BE2C (cell line): Measurements from ENCODE around the gene SCRT2.

Experiments used
- DNase-seq: peaks from one replicate; pipeline ENCODE4 v3.0.0-alpha.2; 2020
- H3K27me3 ChIP-seq: fragments of 250-450 bp; sonication (Bioruptor Pico); 2 replicates; pipeline ENCODE4 v1.5.1; 2020; ENCODE audit warnings: mild to moderate bottlenecking
- H3K36me3 ChIP-seq: fragments of 250-450 bp; sonication (Bioruptor Pico); 2 replicates; pipeline ENCODE4 v1.5.1; 2020; ENCODE audit warnings: mild to moderate bottlenecking
- H3K4me1 ChIP-seq: fragments of 250-450 bp; sonication (Bioruptor Pico); 2 replicates; pipeline ENCODE4 v1.5.1; 2020
- H3K4me3 ChIP-seq: 2 replicates; pipeline ENCODE4 v1.5.1; 2011; ENCODE audit warnings: low read depth, low read length
- H3K9me3 ChIP-seq: fragments of 250-450 bp; sonication (Bioruptor Pico); 2 replicates; pipeline ENCODE4 v1.5.1; 2020
- CTCF ChIP-seq: IDR thresholded peaks from 2 replicates; pipeline ENCODE4 v1.5.1; 2012; ENCODE audit warnings: mild to moderate bottlenecking, low read depth, low read length

Gene SCRT2

GRCh38 chr20:665276-665675, 10.3 kb downstream of the SCRT2 start:
- no peak for DNase-seq
- no peak overlapping the region for H3K4me3 ChIP-seq
- no peaks in the 10 kb centered on the region for H3K27me3 ChIP-seq
- no peaks in the 10 kb centered on the region for H3K9me3 ChIP-seq
- no peak for TF ChIP-seq CTCF
- no peaks in the 10 kb centered on the region for H3K36me3 ChIP-seq
- no peaks in the 10 kb centered on the region for H3K4me1 ChIP-seq

DNA sequence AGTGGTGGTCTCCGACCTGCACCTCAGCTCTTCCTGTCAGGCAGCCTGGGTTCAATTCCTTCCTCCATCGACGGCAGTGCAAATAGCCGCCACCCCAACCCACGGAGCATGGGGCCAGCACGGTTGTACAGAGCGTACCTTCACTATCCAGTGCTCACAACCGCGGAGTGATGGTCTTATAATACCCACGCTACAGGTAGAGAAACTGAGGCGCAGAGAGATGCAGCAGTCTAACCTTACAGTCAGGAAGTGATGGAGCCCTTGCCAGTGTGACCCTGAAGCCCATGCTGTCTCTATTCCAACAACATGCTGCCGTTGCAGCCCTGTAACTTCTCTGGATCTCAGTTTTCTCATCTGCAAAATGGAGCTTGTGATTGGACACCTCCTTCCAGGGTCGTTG, 11.0 kb downstream of the SCRT2 start:
- Histone ChIP-seq H3K36me3 (no peaks in the 10 kb centered on the region), H3K4me3 (no peak overlapping the region), H3K27me3 (no peaks in the 10 kb centered on the region), H3K4me1 (no peaks in the 10 kb centered on the region), H3K9me3 (no peaks in the 10 kb centered on the region)
- no peak for TF ChIP-seq CTCF
- no peak for DNase-seq

- H3K36me3 ChIP-seq, result no peaks in the 10 kb centered on the region
- no peak for DNase-seq
- no peaks in the 10 kb centered on the region for H3K27me3 ChIP-seq
- no peak for TF ChIP-seq CTCF
- H3K9me3 ChIP-seq, result no peaks in the 10 kb centered on the region
- H3K4me1 ChIP-seq, result no peaks in the 10 kb centered on the region
- no peak overlapping the region for H3K4me3 ChIP-seq
Observed at GRCh38 chr20:664151-664550, 11.5 kb downstream of the SCRT2 start.

DNA sequence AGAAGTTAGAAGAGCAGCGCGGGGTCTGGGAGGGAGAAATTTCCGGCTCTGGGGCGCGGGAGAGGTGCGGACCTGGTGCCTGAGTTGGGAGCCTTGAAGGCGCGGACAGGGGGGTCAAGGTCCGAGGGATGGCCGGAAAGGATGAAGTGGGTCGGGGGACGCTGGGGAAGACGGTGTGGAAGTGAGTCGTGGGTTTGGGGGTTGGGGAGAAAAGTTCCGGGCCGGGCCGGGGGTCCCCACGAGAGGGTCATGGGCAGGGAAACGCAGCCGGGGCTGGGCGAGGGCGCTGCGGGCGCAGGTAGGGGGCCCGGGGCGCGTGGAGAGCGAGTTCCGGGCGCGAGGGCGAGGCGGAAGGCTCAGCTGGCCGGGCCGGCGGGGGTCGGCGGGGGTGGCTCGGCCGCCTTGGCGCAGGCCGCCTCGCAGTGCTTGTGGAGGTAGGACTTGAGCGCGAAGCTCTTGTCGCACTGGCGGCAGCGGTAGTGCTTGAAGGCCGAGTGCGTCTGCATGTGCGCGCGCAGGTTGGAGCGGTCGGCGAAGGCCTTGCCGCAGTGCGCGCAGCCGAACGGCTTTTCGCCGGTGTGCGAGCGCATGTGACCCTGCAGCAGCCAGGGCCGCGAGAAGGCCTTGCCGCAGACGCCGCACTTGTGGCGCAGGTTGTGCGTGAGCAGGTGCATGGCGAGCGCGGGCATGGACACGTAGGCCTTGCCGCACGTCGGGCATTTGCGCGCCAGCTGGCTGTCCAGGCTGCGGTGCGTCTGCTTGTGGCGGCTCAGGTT, 12.1 kb downstream of the SCRT2 start:
- Histone ChIP-seq H3K4me3 (no peak overlapping the region), H3K4me1 (no peaks in the 10 kb centered on the region), H3K27me3 (no peaks in the 10 kb centered on the region), H3K9me3 (no peaks in the 10 kb centered on the region), H3K36me3 (no peaks in the 10 kb centered on the region)
- TF ChIP-seq CTCF, result no peak
- no peak for DNase-seq

DNA sequence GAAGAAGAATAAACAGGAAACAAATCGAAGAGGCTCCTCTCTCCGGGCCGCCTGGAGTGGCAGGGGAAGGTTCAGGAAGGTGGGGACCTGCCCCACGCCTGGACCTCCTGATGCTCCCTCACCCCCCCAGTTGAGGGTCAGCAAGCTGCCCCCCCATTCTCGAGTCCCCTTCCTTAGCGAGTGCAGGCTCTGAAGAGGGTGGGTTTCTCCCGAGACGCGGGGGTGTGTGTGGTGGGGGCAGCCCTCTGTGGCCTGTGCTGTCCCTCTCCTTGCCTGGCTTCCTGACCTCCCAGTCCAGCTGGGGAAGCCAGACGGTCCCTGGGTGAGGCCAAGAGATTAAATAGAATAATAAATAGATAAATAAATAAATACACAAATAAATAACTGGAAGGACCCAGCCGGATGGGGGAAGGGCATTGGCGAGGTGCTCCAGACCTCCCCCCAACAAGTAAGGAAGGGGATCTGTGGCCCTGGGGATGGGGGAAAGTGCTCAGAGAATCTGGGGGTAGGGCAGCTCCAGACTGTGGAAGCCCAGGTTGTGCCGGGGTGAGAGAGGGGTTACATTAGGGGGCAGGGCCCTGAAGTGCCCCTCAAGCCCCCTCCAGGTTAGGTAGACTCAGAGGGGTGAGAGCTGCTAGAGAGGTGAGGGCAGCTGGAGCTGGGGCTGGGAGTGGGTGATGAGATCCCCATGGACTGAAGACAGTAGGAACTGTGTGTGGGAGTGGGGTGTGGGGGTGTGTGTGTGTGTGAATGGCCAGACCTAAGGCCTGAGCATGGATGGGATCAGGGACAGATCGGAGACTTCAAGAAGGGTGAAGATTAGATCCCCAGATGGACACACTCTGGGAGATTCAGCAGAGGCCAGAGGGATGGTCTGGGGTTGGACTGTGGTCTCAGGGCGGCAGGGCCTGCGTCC, 13.1 kb downstream of the SCRT2 start:
- H3K4me1 ChIP-seq, result no peaks in the 10 kb centered on the region
- H3K9me3 ChIP-seq, result no peaks in the 10 kb centered on the region
- no peak for DNase-seq
- H3K27me3 ChIP-seq, result no peaks in the 10 kb centered on the region
- no peak overlapping the region for H3K4me3 ChIP-seq
- H3K36me3 ChIP-seq, result no peaks in the 10 kb centered on the region
- no peak for TF ChIP-seq CTCF
